IPS DF 19.7 (cell line): ENCODE results near the gene OR1F1.
A peak's percentile ranks its signal among the peaks of the same experiment; 100 is the strongest.
"Not testable (repeated sequence)": the region's sequence is repeated elsewhere in the genome, so short reads cannot be mapped to it uniquely, and the experiment has no call there.

Source experiments
- DNase-seq: peaks from one replicate; pipeline ENCODE4 v3.0.0-alpha.2; 2013; ENCODE audit warnings: low read depth, low spot score

Gene OR1F1

GRCh38 chr16:3198334-3199072, 10.5 kb downstream of the OR1F1 start:
- no peak for DNase-seq

GRCh38 chr16:3202903-3203539, 15.0 kb downstream of the OR1F1 start:
- no peak for DNase-seq

DNA sequence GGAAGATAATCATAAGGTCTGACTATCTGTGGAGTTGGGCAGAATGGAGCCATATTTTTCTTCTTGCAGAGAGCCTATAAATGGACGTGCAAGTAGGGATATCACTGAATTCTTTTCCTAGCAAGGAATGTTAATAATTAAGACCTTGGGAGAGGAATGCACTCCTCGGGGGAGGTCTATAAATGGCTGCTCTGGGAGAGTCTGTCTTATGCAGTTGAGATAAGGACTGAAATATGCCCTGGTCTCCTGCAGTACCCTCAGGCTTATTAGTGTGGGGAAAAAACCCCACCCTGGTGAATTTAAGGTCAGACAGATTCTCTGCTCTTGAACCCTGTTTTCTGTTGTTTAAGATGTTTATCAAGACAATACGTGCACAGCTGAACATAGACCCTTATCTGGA, 17.9 kb downstream of the OR1F1 start:
- not testable (repeated sequence) for DNase-seq

DNA sequence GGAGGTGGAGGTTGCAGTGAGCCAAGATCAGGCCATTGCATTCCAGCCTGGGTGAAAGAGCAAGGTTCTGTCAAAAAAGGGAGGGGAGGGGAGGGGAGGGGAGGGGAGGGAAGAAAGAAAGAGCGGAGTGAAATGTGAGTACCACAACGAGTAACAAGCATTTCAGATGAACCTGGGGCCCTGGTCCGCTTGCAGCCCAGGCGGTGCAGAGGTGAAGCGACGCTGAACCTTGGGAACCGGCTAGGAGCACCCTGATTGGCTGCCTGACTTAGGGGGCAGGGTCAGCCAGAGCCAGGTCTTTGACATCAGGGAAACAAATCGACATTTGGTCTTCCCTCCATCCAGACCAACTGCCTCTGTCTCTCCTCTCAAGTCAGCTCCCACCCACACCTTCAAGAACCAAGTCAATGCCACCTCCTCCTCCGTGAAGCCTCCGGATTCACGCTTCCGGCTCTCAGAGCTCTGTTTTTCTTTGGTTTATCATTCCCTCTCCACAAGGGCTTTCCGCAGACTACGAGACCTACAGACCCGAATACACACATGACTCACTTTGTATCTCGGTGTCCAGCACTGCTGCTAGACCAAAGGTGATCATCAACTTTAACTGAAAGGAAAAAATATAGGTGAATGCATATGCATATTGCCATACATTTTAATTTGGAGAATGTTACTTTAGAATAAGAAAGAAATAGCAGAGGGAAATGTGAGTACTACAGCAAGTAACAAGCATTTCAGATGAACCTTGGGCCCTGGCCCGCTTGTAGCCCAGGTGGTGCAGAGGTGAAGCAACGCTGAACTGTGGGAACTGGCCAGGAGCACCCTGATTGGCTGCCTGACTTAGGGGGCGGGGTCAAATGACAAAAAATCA, 19.3 kb downstream of the OR1F1 start:
- DNase-seq: no peak

GRCh38 chr16:3212006-3212405, 24.0 kb downstream of the OR1F1 start:
- no peak for DNase-seq

GRCh38 chr16:3212567-3212966, 24.6 kb downstream of the OR1F1 start:
- DNase-seq: no peak

- no peak for DNase-seq
These were observed 27.0 kb downstream of the OR1F1 start for GRCh38 chr16:3214904-3215600.

DNA sequence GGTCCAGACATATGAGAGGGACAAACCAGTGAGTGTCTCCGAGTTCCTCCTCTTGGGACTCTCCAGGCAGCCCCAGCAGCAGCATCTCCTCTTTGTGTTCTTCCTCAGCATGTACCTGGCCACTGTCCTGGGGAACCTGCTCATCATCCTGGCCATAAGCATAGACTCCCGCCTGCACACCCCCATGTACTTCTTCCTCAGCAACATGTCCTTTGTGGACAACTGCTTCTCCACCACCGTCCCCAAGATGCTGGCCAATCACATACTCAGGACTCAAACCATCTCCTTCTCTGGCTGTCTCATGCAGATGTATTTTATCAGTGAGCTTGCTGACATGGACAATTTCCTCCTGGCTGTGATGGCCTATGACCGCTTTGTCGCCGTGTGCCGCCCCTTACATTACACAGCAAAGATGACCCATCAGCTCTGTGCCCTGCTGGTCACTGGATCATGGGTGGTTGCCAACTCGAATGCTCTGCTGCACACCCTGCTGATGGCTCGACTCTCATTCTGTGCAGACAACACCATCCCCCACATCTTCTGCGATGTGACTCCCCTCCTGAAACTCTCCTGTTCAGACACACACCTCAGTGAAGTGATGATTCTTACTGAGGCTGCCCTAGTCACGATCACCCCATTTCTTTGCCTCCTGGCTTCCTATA, 27.7 kb downstream of the OR1F1 start:
- no peak for DNase-seq

DNA sequence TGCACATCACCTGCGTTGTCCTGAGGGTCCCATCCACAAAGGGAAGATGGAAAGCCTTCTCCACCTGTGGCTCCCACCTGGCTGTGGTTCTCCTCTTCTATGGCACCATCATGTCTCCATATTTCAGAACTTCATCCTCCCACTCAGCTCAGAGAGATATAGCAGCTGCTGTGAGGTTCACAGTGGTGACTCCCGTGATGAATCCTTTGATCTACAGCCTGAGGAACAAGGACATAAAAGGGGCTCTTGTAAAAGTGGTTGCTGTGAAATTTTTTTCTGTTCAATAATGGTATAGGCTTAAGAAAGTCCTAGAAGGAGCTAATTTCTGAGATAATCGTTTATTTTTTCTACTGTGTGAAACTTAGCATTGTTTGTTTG, 28.2 kb downstream of the OR1F1 start:
- no peak for DNase-seq

- DNase-seq: no peak
These were observed 32.8 kb downstream of the OR1F1 start for GRCh38 chr16:3220839-3221238.

DNA sequence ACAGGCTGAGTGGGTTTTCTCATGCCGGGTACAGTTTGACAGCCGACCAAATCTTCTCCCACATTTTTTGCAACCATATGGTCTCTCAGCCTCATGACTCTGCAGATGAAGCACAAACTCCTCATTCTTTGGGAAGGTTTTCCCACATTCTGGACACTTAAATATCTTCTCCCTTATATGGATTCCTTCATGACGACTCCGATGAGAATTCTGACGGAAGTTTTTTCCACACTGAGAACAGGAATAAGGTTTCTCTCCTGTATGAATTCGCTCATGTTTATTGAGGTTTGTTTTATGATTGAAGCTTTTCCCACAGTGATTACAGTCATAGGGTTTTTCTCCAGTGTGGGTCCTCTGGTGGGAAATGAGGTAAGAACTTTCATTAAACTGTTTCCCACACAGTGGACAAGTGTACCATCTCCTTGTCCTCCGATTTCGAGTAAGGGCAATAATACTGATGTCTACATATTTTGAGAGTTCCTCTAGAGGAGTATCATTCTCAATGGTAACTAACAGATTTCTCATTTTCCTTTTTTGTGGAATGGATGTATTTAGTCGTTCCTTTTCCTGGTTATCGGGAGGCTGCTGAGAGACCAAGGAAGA, 36.0 kb downstream of the OR1F1 start:
- no peak for DNase-seq

DNA sequence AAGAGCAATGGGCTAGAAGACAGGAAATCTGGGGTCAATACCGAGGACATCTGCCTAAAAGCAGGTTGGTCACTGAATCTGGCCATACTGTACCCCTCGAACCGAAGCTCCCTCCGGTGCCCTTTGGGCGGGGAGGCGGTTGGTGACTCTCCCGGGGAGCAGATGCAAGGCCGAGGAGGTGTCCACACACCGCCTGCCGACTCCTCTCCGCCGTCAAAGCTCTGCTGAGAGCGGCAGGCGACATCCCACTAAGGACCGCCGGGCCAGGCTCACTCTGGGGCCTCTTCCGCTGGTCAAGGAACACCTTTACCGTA, 46.5 kb downstream of the OR1F1 start:
- no peak for DNase-seq

- peak; percentile 79 for DNase-seq
These were observed 47.0 kb downstream of the OR1F1 start, which contains the start of gene ZNF200 for GRCh38 chr16:3234857-3235561. ZNF200 (minus strand) TSS chr16:3235158; CDS start chr16:3233755, 1,403 bp downstream.

- no peak for DNase-seq
These were observed 48.1 kb downstream of the OR1F1 start for GRCh38 chr16:3235856-3236669.

DNA sequence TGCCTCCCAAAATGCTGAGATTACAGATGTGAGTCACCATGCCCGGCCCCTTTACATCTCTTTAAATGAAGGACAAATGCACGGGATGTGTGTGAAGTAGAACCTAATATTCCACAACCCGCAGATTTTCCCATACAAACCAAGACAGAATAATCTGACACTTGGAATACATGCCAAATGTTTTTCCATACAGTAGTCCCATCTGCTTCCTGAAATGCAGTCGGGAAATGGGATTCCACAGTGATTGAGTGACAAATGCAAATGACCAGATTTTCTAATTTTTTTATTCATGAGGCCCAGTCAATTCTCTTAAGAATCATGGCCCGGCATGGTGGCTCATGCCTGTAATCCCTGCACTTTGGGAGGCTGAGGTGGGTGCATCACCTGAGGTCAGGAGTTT, 53.8 kb downstream of the OR1F1 start:
- DNase-seq: no peak

DNA sequence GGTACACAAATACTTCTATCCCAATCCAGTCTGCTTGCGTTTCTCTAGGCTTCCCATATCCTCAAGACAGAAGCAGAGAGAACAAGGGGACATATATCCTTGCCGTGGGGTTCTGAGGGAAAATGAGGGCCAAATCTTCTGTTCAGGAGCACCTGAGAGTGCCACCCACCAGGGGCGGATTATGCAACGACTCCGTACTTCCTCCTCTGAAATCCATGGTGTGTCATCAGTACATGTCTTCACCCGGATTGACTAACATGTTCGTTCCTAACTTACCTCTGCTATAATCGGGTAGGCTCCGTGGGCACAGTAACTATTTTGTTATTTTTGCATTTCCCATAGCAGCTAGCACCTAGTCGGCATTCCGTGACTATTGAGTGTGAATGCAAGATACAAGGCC, 54.7 kb downstream of the OR1F1 start:
- no peak for DNase-seq

- DNase-seq: no peak
These were observed 55.9 kb downstream of the OR1F1 start for GRCh38 chr16:3243882-3244281.

GRCh38 chr16:3246002-3246401, 58.0 kb downstream of the OR1F1 start:
- DNase-seq: no peak

GRCh38 chr16:3246876-3247275, 58.9 kb downstream of the OR1F1 start:
- no peak for DNase-seq

- DNase-seq: no peak
These were observed 60.6 kb downstream of the OR1F1 start for GRCh38 chr16:3248596-3248995.
